GM12801 (cell line): ENCODE data around the gene MRI1.

Experiments
- CTCF ChIP-seq: IDR thresholded peaks from one replicate; pipeline ENCODE4 v1.5.1; 2011; ENCODE audit warnings: control low read depth; ENCODE audit not compliant: insufficient read length; ENCODE audit errors: extremely low read depth

Gene MRI1

GRCh38 chr19:13774217-13775191 is 10.2 kb downstream of the MRI1 start, which contains the start of gene C19orf53:
Gene C19orf53, plus strand, starts transcription at chr19:13774456. Its CDS starts 22 bp downstream, at chr19:13774478.
- no peak for TF ChIP-seq CTCF

GRCh38 chr19:13778398-13778797 is 14.1 kb downstream of the MRI1 start:
- TF ChIP-seq CTCF, result no peak

GRCh38 chr19:13778847-13779246 is 14.5 kb downstream of the MRI1 start:
- no peak for TF ChIP-seq CTCF

GRCh38 chr19:13781547-13781946 is 17.2 kb downstream of the MRI1 start:
- no peak for TF ChIP-seq CTCF

GRCh38 chr19:13782537-13782936 is 18.2 kb downstream of the MRI1 start:
- TF ChIP-seq CTCF, result no peak

GRCh38 chr19:13783565-13784500 is 19.5 kb downstream of the MRI1 start:
- no peak for TF ChIP-seq CTCF
